Astrocyte (in vitro differentiated cells and primary cell): ENCODE measurements around the gene VPS50. TPM values are rescaled to one million over a fixed set of nuclear protein-coding genes. Genes with fewer than 3 reads are reported as not detected.

Experiments used
- DNase-seq: peaks from one replicate; pipeline ENCODE4 v3.0.0-alpha.2; 2010; ENCODE audit warnings: low read depth
- FAIRE-seq: peaks from 2 replicates; lab custom pipeline; 2011; peaks lifted over from hg19 to GRCh38; lab: Jason Lieb, UNC
- H2AFZ ChIP-seq: 2 replicates; pipeline ENCODE4 v1.6.0; 2012; ENCODE audit warnings: low read depth, low read length, inconsistent platforms
- H3K27ac ChIP-seq: 2 replicates; pipeline ENCODE4 v1.5.1; 2011; ENCODE audit warnings: low read depth, low read length, inconsistent platforms
- H3K27me3 ChIP-seq: 2 replicates; pipeline ENCODE4 v1.6.0; 2011; ENCODE audit warnings: low read length, inconsistent platforms; ENCODE audit not compliant: insufficient read depth
- H3K36me3 ChIP-seq: 2 replicates; pipeline ENCODE4 v1.5.1; 2011; ENCODE audit warnings: low read length, inconsistent platforms; ENCODE audit not compliant: insufficient read depth
- H3K4me1 ChIP-seq: 2 replicates; pipeline ENCODE4 v1.5.1; 2011; ENCODE audit warnings: low read length, inconsistent platforms; ENCODE audit not compliant: insufficient read depth
- H3K4me2 ChIP-seq: 2 replicates; pipeline ENCODE4 v1.6.0; 2012; ENCODE audit warnings: low read length, inconsistent platforms
- H3K4me3 ChIP-seq: 2 replicates; pipeline ENCODE4 v1.5.1; 2011; ENCODE audit warnings: low read depth, mild to moderate bottlenecking, low read length, inconsistent platforms; ENCODE audit not compliant: insufficient read depth
- H3K79me2 ChIP-seq: 2 replicates; pipeline ENCODE4 v1.6.0; 2012; ENCODE audit warnings: mild to moderate bottlenecking, low read length, inconsistent platforms; ENCODE audit not compliant: insufficient read depth
- H3K9ac ChIP-seq: 2 replicates; pipeline ENCODE4 v1.6.0; 2012; ENCODE audit warnings: mild to moderate bottlenecking, low read length, inconsistent platforms
- H3K9me3 ChIP-seq: 2 replicates; pipeline ENCODE4 v1.5.1; 2012; ENCODE audit warnings: low read depth, mild to moderate bottlenecking, low read length, inconsistent platforms; ENCODE audit not compliant: insufficient read depth
- H4K20me1 ChIP-seq: 2 replicates; pipeline ENCODE4 v1.6.0; 2012; ENCODE audit warnings: low read length, inconsistent platforms; ENCODE audit not compliant: insufficient read depth
- H3K27ac Mint-ChIP-seq: one replicate; pipeline ENCODE4 v1.8.0; 2021; ENCODE audit warnings: mild to moderate bottlenecking, mixed read lengths; ENCODE audit not compliant: unreplicated experiment
- H3K27me3 Mint-ChIP-seq: one replicate; pipeline ENCODE4 v1.8.0; 2021; ENCODE audit warnings: low read depth, mixed read lengths; ENCODE audit not compliant: unreplicated experiment
- H3K36me3 Mint-ChIP-seq: one replicate; pipeline ENCODE4 v1.8.0; 2021; ENCODE audit warnings: low read depth, mixed read lengths; ENCODE audit not compliant: unreplicated experiment
- H3K4me1 Mint-ChIP-seq: one replicate; pipeline ENCODE4 v1.8.0; 2021; ENCODE audit warnings: low read depth, mixed read lengths; ENCODE audit not compliant: unreplicated experiment
- H3K4me3 Mint-ChIP-seq: one replicate; pipeline ENCODE4 v1.8.0; 2021; ENCODE audit warnings: mild to moderate bottlenecking, moderate library complexity, mixed read lengths; ENCODE audit not compliant: unreplicated experiment
- H3K9me3 Mint-ChIP-seq: one replicate; pipeline ENCODE4 v1.8.0; 2021; ENCODE audit warnings: mild to moderate bottlenecking, mixed read lengths; ENCODE audit not compliant: unreplicated experiment
- EZH2 ChIP-seq: IDR thresholded peaks from 2 replicates; pipeline ENCODE4 v1.6.1; 2012; ENCODE audit warnings: mild to moderate bottlenecking, low read length, inconsistent platforms; ENCODE audit not compliant: insufficient read depth
- total RNA-seq: library from RNA; stranded (reverse); gene quantifications from 2 replicates; pipeline ENCODE4 v1.2.1, GENCODE V29; 2021
- TF ChIP-seq, protein P1 (sequence below): IDR thresholded peaks from 2 replicates; pipeline ENCODE4 v1.5.1; 2011; ENCODE audit warnings: low read depth, mild to moderate bottlenecking, inconsistent platforms, low read length, moderate library complexity; ENCODE audit not compliant: insufficient read depth

VPS50 gene
- total RNA-seq, 1 donor from 2014 or later = 19.0 TPM

DNA sequence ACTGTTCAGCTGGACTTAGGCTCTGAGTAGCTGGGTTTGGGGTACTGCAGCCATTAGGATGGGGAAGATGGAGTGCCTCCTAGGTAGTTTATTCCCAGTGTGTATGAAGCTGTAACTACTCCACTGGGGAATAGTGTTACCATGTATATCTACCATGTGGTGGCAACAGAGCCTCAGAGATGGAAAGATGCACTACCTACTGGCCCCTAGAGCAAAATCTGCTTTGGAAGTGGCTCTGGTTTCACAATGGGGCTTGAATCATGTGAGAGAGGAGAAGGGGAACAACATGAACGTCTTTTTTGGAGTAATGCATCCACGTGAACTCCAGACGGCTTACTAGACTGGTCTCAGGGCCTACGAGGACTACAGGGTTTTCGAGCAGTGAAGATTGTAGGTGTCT, 175.1 kb downstream of the VPS50 start:
- H3K9ac ChIP-seq = no peak overlapping the region
- no peaks in the 10 kb centered on the region for H3K4me1 ChIP-seq
- no peaks in the 10 kb centered on the region for H4K20me1 ChIP-seq
- H3K27me3 ChIP-seq = no peaks in the 10 kb centered on the region
- no peaks in the 10 kb centered on the region for H3K36me3 ChIP-seq
- Mint-ChIP-seq H3K9me3 (peaks cover 21% of the 10 kb centered on the region), H3K27me3 (no peaks in the 10 kb centered on the region), H3K36me3 (no peaks in the 10 kb centered on the region), H3K4me3 (no peak overlapping the region), H3K27ac (no peak overlapping the region), H3K4me1 (peaks cover 3% of the 10 kb centered on the region)
- H3K4me3 ChIP-seq = no peak overlapping the region
- H3K9me3 ChIP-seq = no peaks in the 10 kb centered on the region
- no peaks in the 10 kb centered on the region for H3K79me2 ChIP-seq
- H2AFZ ChIP-seq = no peak overlapping the region
- no peak for TF ChIP-seq EZH2
- TF ChIP-seq, protein P1, sequence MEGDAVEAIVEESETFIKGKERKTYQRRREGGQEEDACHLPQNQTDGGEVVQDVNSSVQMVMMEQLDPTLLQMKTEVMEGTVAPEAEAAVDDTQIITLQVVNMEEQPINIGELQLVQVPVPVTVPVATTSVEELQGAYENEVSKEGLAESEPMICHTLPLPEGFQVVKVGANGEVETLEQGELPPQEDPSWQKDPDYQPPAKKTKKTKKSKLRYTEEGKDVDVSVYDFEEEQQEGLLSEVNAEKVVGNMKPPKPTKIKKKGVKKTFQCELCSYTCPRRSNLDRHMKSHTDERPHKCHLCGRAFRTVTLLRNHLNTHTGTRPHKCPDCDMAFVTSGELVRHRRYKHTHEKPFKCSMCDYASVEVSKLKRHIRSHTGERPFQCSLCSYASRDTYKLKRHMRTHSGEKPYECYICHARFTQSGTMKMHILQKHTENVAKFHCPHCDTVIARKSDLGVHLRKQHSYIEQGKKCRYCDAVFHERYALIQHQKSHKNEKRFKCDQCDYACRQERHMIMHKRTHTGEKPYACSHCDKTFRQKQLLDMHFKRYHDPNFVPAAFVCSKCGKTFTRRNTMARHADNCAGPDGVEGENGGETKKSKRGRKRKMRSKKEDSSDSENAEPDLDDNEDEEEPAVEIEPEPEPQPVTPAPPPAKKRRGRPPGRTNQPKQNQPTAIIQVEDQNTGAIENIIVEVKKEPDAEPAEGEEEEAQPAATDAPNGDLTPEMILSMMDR = no peak
- no peak overlapping the region for H3K27ac ChIP-seq
- DNase-seq (no peak), FAIRE-seq (no peak)
- no peak overlapping the region for H3K4me2 ChIP-seq

DNA sequence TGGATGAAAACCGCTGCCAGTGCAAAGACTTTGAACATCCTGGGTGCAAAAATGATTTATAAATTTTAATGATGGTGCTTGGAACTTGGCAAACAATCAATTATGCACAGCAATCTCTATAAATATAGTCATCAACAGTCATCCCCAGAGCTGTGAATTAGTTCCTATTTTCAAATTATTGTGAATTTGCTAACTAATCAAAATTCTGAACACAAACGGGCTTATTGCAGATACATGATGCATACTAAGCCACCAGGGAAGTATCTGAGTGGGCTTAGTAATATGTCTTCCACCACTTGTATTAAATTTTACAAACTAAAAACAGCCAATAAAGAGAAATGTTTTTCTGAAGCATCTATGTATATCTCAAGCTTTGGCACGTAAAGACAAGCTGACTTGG, 177.2 kb downstream of the VPS50 start:
- H3K36me3 ChIP-seq = no peaks in the 10 kb centered on the region
- no peak overlapping the region for H3K27ac ChIP-seq
- H3K27ac Mint-ChIP-seq = no peak overlapping the region
- no peaks in the 10 kb centered on the region for H3K79me2 ChIP-seq
- TF ChIP-seq, protein P1 = no peak
- TF ChIP-seq EZH2 = no peak
- H3K4me3 Mint-ChIP-seq = no peak overlapping the region
- no peak overlapping the region for H3K4me2 ChIP-seq
- no peak overlapping the region for H2AFZ ChIP-seq
- DNase-seq (no peak), FAIRE-seq (no peak)
- H4K20me1 ChIP-seq = no peaks in the 10 kb centered on the region
- no peak overlapping the region for H3K9ac ChIP-seq
- H3K9me3 ChIP-seq = no peaks in the 10 kb centered on the region
- H3K9me3 Mint-ChIP-seq = peaks cover 16% of the 10 kb centered on the region
- no peaks in the 10 kb centered on the region for H3K4me1 ChIP-seq
- no peaks in the 10 kb centered on the region for H3K27me3 Mint-ChIP-seq
- H3K36me3 Mint-ChIP-seq = no peaks in the 10 kb centered on the region
- H3K4me1 Mint-ChIP-seq = no peaks in the 10 kb centered on the region
- no peaks in the 10 kb centered on the region for H3K27me3 ChIP-seq
- no peak overlapping the region for H3K4me3 ChIP-seq

Other genes with a start within 250 kb of the VPS50 start
- 64.4 and 77.1 TPM in 2 replicates for gene SAMD9, start 114.4 kb upstream of the VPS50 start, total RNA-seq
- gene SAMD9L, start 84.0 kb upstream of the VPS50 start, total RNA-seq = 45.2 and 55.6 TPM in 2 replicates
- gene HEPACAM2, start 5.9 kb upstream of the VPS50 start, total RNA-seq = not detected in 2 replicates